AG20443 (cell line): ENCODE data around the gene FOXQ1.
"Not testable (repeated sequence)": the region's sequence is repeated elsewhere in the genome, so short reads cannot be mapped to it uniquely, and the experiment has no call there.

Source experiments
- DNase-seq: peaks from one replicate; pipeline ENCODE4 v3.0.0; 2012; ENCODE audit warnings: low spot score, mixed read lengths

The FOXQ1 gene

GRCh38 chr6:1290805-1291204 is 21.1 kb upstream of the FOXQ1 start:
- no peak for DNase-seq

- no peak for DNase-seq
Measured at GRCh38 chr6:1291381-1291780, 20.5 kb upstream of the FOXQ1 start.

- DNase-seq, result no peak
Measured at GRCh38 chr6:1295420-1295819, 16.5 kb upstream of the FOXQ1 start.

GRCh38 chr6:1296079-1296478 is 15.8 kb upstream of the FOXQ1 start:
- DNase-seq, result no peak

DNA sequence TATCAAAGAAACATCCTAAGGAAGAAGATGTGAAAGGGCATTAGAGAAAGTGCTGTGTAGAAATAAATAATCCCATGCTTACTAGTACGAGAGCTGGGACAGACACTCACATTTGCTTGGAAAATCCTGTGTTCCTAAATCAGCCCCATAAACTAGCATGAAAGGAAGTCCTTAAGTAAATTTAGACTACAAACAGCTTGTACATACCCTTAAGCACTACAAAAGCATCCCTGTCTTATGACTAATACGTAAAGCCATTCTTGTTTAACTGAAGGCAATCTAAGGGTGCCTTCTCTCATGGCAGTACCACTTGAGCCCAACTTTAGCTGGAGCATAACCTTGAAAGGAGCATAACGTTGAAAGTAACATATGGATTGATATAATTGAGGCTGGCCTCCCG is 15.4 kb upstream of the FOXQ1 start:
- DNase-seq, result no peak

GRCh38 chr6:1297746-1298145 is 14.2 kb upstream of the FOXQ1 start:
- DNase-seq, result peak; percentile 41

- DNase-seq, result no peak
Measured at GRCh38 chr6:1298768-1299167, 13.1 kb upstream of the FOXQ1 start.

- DNase-seq, result no peak
Measured at GRCh38 chr6:1306133-1306532, 5.8 kb upstream of the FOXQ1 start.

DNA sequence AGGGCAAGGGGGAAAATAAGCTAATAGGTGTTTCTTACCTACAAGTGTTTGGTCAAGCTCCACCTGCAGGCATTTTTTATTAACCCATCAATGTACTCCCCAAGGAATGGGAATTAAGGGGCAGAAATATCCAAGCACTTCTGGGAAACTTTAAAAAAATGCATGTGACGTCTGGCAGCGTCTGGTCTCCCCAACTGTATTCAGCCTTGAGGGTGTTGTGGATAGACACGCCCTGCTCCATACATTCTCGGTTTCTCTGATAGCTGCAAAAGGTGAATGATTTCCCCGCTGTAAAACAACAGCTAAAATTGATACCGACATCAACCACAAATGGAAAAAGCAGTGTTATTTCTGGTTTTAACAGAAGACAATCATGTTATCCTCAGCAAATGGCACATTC is 2.5 kb upstream of the FOXQ1 start:
- no peak for DNase-seq

DNA sequence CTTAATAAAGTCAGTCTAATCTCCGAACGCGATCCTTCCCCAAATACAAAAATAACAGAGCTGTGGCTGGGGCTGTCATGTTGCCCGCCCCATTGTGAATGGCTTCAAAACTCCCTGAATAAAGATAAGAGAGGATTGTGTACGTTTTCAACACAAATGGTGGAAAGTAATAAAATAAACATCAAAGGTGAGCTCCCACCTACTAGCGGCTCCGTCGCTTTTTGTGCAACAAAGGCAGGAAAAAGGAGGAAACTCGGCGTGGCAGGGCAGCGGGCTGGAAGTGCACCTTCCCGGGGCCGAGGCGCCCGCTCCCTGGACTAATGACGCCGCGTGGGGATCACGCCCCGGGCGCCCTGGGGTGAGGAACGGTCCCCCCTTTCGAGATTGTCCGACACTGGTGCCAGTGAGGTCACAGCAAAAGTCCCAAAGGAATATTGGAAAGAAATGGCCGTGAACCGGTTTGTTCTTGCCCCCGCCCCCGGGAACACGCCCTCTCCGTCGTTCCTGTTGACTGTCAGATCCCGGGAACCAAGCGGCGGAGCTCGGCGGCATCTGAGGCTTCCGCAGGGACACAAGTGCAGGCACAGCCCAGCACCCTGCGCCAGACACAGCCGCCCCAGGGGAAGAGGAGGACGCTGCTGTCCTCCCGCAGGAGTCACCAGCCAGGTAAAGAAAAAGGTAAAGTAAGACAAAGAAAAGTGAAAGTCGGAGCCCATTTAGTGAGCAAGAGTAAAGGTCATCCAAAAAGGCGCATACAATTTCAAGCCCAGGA is 1.1 kb upstream of the FOXQ1 start:
- DNase-seq, result peak; percentile 35

DNA sequence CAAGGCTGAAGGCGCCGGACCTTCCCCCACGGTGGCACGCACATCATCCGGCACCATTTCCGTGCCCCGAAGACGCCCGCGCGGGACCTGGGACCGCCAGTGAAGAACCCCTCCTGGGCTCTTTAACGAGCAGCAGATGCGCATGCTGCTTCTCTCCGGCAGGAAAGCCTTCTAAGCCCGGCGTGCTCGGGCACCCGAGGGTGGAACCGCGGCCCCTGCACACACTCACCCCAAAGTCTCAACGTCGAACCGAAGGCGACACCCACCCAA is 240 bp downstream of the FOXQ1 start:
- no peak for DNase-seq

DNA sequence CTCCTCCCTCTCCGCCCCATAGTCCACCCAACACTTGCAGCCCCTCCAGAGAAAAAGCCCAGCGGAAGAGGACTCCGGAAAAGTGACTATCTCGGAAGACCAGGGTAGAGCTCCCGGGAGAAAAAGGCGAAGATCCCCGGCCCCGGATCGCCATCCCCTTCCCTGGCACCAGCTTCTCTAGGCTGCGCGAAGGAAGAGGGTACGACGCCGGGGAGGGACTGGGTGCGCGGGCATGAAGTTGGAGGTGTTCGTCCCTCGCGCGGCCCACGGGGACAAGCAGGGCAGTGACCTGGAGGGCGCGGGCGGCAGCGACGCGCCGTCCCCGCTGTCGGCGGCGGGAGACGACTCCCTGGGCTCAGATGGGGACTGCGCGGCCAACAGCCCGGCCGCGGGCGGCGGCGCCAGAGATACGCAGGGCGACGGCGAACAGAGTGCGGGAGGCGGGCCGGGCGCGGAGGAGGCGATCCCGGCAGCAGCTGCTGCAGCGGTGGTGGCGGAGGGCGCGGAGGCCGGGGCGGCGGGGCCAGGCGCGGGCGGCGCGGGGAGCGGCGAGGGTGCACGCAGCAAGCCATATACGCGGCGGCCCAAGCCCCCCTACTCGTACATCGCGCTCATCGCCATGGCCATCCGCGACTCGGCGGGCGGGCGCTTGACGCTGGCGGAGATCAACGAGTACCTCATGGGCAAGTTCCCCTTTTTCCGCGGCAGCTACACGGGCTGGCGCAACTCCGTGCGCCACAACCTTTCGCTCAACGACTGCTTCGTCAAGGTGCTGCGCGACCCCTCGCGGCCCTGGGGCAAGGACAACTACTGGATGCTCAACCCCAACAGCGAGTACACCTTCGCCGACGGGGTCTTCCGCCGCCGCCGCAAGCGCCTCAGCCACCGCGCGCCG is 822 bp downstream of the FOXQ1 start:
- peak; percentile 55 for DNase-seq

DNA sequence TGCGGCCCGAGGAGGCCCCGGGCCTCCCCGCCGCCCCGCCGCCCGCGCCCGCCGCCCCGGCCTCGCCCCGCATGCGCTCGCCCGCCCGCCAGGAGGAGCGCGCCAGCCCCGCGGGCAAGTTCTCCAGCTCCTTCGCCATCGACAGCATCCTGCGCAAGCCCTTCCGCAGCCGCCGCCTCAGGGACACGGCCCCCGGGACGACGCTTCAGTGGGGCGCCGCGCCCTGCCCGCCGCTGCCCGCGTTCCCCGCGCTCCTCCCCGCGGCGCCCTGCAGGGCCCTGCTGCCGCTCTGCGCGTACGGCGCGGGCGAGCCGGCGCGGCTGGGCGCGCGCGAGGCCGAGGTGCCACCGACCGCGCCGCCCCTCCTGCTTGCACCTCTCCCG is 1.5 kb downstream of the FOXQ1 start:
- DNase-seq, result peak; percentile 32

- peak; percentile 63 for DNase-seq
Measured at GRCh38 chr6:1313767-1314503, 2.0 kb downstream of the FOXQ1 start.

DNA sequence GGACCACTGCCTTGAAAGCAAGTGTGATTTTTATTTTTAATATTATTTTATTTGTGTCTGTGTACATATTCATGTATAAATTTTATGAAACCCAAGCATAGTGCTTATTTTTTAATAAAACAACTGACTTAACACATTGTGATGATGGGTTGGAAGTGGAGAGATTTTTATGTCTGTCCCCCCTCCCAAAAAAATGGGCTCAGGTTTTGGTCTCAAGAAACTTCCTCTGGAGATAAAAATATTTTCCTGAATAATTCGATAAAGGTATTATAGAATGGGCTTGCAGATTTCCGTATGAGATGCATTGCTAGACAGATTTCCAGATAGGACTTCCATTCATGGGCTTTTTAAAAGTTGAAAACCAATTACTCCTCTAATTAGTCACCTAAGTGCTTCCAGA is 2.7 kb downstream of the FOXQ1 start:
- DNase-seq, result no peak

- DNase-seq, result no peak
Measured at GRCh38 chr6:1315201-1315559, 3.3 kb downstream of the FOXQ1 start.

GRCh38 chr6:1315560-1316386 is 3.9 kb downstream of the FOXQ1 start:
- no peak for DNase-seq

- DNase-seq, result peak; percentile 39
Measured at GRCh38 chr6:1316489-1316971, 4.6 kb downstream of the FOXQ1 start.

DNA sequence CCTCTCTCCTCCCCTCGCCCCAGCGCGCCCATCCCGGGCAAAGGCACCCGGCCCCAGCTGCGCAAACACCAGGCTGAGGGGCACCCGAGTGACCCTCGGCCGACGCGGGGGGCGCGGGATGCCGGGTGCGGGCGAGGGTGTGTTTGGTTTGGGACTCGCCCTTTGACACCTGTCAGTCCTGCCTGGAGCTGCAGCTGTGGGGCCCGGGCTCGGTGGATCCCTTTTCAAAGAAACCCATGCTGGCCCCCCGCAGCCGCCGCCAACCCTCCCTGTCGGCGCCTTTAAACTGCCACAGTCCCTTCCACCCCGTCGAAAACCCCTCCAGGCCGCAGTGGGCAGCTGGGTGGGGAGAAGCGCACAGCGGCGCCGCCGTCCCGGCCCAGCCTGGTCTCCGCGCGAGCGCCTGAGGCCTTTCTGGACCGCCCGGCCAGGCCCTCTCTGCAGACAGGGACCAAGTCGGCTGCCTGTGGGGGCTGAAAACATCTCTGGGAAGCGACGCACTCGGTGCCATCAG is 5.5 kb downstream of the FOXQ1 start:
- no peak for DNase-seq

GRCh38 chr6:1318036-1318435 is 6.1 kb downstream of the FOXQ1 start:
- no peak for DNase-seq

GRCh38 chr6:1318584-1318983 is 6.7 kb downstream of the FOXQ1 start:
- not testable (repeated sequence) for DNase-seq

DNA sequence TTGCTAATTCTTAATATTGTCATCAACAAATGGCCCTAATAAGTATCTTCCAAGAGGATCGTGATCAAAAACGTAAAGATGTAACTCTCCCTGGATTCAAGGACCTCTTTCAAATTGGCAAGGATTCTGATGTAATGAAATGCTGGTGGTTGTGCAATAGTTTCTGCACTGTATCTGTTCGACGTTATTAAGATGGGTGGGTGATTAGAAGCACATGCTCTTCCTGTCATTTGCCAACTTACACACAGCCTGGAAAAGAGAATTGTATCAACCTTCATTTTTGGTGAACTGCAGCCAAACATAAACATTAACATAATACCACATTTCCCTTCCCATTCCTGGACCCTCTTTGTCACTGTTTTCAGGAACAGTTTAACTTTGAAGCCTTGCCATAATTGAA is 9.8 kb downstream of the FOXQ1 start:
- DNase-seq, result no peak
